Measurements from ENCODE around the gene WFDC6.

GRCh38 chr20:45575931-45576330 lies 36.6 kb upstream of the WFDC6 start:
- TF ChIP-seq CTCF (IDR thresholded peaks at IDR 0.05; ENCODE audit: low read depth, low read length), result no peak
- TF ChIP-seq EZH2phosphoT487 (IDR thresholded peaks at IDR 0.05; ENCODE audit: low read depth), result no peak
